ENCODE data around the gene ZBTB26. TPM values are rescaled to one million over a fixed set of nuclear protein-coding genes. Genes with fewer than 3 reads are reported as not detected.

ZBTB26 gene
- total RNA-seq, 4 donors from 2014 or later = 8.8 to 14.9 (median 12.4) TPM

DNA sequence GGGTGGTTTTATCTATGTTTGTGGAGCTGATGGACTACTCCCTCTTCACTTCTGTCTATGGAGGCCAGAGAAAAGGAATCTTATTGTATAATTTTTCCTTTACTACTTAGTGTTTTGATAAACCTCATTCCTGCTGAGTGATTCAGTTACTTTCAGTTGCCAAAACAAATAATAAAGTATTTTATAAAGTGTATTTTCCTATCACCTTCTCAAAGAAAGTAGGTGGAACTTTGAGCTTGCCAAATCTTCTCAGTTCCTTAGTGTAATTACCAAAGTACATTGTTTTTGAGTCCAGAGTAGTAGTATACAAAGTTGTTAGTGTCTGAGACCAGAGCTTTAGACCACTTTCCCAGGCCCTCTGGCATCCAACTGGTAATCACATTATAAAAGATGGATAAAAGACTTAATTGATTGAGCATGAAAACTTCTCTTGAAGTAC lies 23.0 kb upstream of the ZBTB26 start:
- Histone ChIP-seq H3K27me3 (no peaks in the 10 kb centered on the region), H3K4me1 (no peaks in the 10 kb centered on the region), H3K4me3 (no peak overlapping the region), H3K27ac (peak overlapping the region in 1 of 2 donors; percentile 22), H3K9me3 (no peaks in the 10 kb centered on the region), H3K36me3 (no peaks in the 10 kb centered on the region)
- no peak for DNase-seq
- intact Hi-C loops (cut with DNase I; ENCODE audit: low total_unique reads) = no loop called here
- TF ChIP-seq, protein P1, sequence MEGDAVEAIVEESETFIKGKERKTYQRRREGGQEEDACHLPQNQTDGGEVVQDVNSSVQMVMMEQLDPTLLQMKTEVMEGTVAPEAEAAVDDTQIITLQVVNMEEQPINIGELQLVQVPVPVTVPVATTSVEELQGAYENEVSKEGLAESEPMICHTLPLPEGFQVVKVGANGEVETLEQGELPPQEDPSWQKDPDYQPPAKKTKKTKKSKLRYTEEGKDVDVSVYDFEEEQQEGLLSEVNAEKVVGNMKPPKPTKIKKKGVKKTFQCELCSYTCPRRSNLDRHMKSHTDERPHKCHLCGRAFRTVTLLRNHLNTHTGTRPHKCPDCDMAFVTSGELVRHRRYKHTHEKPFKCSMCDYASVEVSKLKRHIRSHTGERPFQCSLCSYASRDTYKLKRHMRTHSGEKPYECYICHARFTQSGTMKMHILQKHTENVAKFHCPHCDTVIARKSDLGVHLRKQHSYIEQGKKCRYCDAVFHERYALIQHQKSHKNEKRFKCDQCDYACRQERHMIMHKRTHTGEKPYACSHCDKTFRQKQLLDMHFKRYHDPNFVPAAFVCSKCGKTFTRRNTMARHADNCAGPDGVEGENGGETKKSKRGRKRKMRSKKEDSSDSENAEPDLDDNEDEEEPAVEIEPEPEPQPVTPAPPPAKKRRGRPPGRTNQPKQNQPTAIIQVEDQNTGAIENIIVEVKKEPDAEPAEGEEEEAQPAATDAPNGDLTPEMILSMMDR (IDR thresholded peaks at IDR 0.05) = no peak
- no peak for TF ChIP-seq POLR2A (IDR thresholded peaks at IDR 0.05)

DNA sequence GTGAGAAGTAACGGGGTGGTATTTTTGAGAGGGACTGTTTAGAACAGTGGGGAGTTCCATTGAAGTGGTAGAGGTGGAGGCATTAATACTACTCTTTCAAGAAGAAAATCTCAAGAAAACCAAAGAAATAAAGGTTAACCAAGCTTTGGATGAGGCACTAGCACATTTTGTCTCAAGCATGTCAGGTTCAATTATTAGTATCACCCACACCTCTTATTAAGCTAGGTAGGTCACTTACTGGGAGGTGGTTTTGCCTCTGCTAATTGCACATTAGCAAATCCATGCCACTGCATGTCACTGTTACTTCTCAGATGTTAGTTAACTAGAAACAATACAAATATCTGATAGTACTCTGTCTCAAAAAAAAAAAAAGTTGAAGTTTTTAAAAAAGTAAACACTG lies 19.7 kb upstream of the ZBTB26 start:
- Histone ChIP-seq H3K27me3 (no peaks in the 10 kb centered on the region), H3K36me3 (no peaks in the 10 kb centered on the region), H3K4me1 (peaks cover 0 to 7% of the 10 kb centered on the region in 2 donors), H3K9me3 (no peaks in the 10 kb centered on the region), H3K27ac (no peak overlapping the region), H3K4me3 (no peak overlapping the region)
- intact Hi-C loops (cut with DNase I; ENCODE audit: low total_unique reads) = no loop called here
- TF ChIP-seq, protein P1 (IDR thresholded peaks at IDR 0.05) = no peak
- TF ChIP-seq POLR2A (IDR thresholded peaks at IDR 0.05) = no peak
- DNase-seq = no peak

DNA sequence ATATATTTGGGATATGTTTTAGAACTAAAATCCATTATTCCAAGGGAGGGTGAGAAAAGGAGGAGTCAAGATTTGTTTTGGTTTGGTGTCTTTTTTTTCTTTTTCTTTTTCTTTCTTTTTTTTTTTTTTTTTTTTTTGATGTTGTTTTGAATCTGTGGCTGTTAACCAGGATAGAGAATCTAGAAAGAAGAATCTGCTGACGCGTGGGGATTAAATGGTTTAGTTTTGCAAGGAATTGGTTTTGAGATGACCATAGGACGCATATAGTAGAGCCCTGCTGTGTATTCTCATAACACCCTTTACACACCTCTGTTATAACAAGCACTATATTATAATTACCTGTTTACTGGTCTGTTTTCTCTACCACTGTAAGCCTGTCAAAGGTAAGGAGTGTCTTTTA lies 19.0 kb upstream of the ZBTB26 start:
- no peak overlapping the region for H3K27ac ChIP-seq
- intact Hi-C loops (cut with DNase I; ENCODE audit: low total_unique reads) = no loop called here
- DNase-seq = no peak
- peaks cover 0 to 7% of the 10 kb centered on the region in 2 donors for H3K4me1 ChIP-seq
- H3K4me3 ChIP-seq = no peak overlapping the region
- no peak for TF ChIP-seq POLR2A (IDR thresholded peaks at IDR 0.05)
- TF ChIP-seq, protein P1 (IDR thresholded peaks at IDR 0.05) = no peak
- H3K36me3 ChIP-seq = no peaks in the 10 kb centered on the region
- H3K27me3 ChIP-seq = no peaks in the 10 kb centered on the region
- H3K9me3 ChIP-seq = no peaks in the 10 kb centered on the region

DNA sequence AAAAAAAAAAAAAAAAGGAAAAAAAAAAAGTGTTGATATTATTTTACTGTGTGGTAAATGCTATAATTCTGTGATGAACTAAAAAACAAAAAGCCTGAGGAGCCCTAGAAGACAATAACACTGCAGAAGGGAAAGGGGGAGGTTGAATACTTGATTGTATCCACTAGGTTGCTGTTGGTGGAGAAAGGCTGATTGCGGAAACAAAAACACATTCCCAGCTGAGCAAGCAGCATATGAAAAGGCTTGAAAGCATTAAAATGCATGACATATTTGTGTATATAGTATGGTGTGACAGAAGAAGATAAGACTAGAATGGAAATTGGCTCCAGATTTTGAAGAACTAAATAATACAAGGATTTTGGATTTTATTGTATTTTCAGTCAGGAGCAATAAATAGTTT lies 18.4 kb upstream of the ZBTB26 start:
- TF ChIP-seq, protein P1 (IDR thresholded peaks at IDR 0.05) = no peak
- no peak for TF ChIP-seq POLR2A (IDR thresholded peaks at IDR 0.05)
- intact Hi-C loops (cut with DNase I; ENCODE audit: low total_unique reads) = no loop called here
- no peak for DNase-seq
- Histone ChIP-seq H3K27me3 (no peaks in the 10 kb centered on the region), H3K36me3 (no peaks in the 10 kb centered on the region), H3K9me3 (no peaks in the 10 kb centered on the region), H3K27ac (no peak overlapping the region), H3K4me1 (peaks cover 0 to 7% of the 10 kb centered on the region in 2 donors), H3K4me3 (no peak overlapping the region)

DNA sequence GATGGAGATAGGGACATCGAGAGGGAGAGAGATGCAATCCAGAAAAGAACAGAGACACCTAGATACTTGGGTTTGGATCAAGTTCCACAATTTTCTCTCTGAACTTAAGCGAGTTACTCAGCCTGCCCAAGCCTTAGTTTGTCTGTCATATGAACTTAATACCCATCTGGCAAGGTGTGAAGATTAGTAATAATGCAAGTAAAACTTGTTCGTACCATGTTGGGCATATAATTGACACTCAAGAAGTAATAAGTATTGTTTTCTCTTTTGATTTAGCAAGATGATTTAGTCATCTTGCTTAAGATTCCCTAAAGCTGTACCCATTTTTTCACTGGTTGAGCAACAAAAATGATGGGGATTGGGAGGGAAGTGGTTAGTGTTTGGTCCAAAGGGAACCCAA lies 17.0 kb upstream of the ZBTB26 start:
- no peak for TF ChIP-seq POLR2A (IDR thresholded peaks at IDR 0.05)
- TF ChIP-seq, protein P1 (IDR thresholded peaks at IDR 0.05) = no peak
- intact Hi-C loops (cut with DNase I; ENCODE audit: low total_unique reads) = no loop called here
- no peaks in the 10 kb centered on the region for H3K27me3 ChIP-seq
- H3K9me3 ChIP-seq = no peaks in the 10 kb centered on the region
- no peak overlapping the region for H3K27ac ChIP-seq
- peaks cover 0 to 7% of the 10 kb centered on the region in 2 donors for H3K4me1 ChIP-seq
- H3K4me3 ChIP-seq = no peak overlapping the region
- H3K36me3 ChIP-seq = no peaks in the 10 kb centered on the region
- DNase-seq = no peak

All from uterus (tissue), 4 donors.